Posterior vena cava (tissue), 2 donors: ENCODE results near the gene TP53INP2. TPM values are rescaled to one million over a fixed set of nuclear protein-coding genes. Genes with fewer than 3 reads are reported as not detected.
"Not testable (repeated sequence)": the region's sequence is repeated elsewhere in the genome, so short reads cannot be mapped to it uniquely, and the experiment has no call there.

Source experiments
- DNase-seq: peaks from one replicate; pipeline ENCODE4 v3.0.0-alpha.2; 2020; ENCODE audit warnings: low spot score
- intact Hi-C, 2 donors: fragments of 100-400 bp; cut with DNase I; formaldehyde crosslinking; loops; one replicate each; pipeline versions ENCODE4 v1.14.1 to v1.14.2; 2022 to 2023
- total RNA-seq, 2 donors: library from RNA; stranded (reverse); fragmentation: NEBNext Ultra II Directional; extraction: Animal tissue kit (Norgen Biotek cat#: 25700); gene quantifications; one replicate each; pipeline ENCODE4 v1.2.1, GENCODE V29; 2021
- donor health status: DM: yes; HTN: yes; CAD: no.
- donor health status: DM: yes; HTN: yes; CAD: no.

The TP53INP2 gene
- total RNA-seq, 2 donors from 2014 or later, result 34.0 to 44.7 TPM

DNA sequence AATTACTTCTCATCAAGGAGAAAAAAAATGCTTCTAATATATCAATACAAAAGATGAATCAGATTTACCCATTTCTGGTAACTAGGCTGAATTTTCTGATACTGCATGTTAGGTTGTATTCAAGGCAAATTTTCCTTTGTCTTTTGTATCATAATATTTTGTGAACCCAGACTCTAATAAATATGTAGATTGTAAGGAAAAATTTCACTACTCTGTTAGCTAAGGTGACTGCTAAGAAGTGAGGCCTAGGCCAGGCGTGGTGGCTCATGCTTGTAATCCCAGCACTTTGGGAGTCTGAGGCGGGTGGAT, 12.7 kb downstream of the TP53INP2 start:
- intact Hi-C loops, result no loop called here

DNA sequence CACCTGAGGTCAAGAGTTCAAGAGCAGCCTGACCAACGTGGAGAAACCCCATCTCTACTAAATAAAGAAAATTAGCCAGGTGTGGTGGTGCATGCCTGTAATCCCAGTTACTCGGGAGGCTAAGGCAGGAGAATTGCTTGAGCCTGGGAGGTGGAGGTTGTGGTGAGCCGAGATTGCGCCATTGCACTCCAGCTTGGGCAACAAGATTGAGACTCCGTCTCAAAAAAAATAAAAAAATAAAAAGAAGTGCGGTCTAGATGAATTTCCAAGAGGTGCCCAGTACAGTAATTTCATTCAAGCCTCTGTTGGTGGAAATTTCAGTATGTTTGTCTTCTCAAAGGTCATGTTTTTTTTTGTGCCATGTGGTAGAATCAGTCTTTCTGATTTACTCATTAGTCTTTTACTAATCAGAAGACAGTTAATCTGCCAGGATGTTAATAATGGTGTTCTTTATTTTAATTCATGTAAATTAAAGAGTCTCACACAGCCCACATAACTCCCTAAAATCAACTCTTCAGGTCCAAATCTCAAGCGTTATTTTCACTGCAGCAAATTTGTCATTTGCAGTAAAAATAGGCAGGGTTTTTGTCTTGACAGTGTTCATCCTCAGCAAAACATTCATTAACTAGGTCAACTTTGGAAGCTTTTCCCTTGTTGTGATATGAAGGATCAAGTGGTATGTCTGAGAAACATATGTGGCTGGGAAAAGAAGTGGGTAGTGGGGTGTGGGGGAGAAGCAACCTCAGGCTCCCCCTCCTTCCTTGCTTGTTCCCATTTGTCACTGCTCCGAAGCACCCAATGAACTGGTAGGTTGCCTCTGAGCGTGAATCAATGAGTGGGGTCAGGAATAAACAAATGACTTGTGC, 13.3 kb downstream of the TP53INP2 start:
- intact Hi-C loops, result no loop called here
- no peak for DNase-seq

More for the DNA sequence above, 12.7 kb downstream of the TP53INP2 start:
- no peak for DNase-seq

DNA sequence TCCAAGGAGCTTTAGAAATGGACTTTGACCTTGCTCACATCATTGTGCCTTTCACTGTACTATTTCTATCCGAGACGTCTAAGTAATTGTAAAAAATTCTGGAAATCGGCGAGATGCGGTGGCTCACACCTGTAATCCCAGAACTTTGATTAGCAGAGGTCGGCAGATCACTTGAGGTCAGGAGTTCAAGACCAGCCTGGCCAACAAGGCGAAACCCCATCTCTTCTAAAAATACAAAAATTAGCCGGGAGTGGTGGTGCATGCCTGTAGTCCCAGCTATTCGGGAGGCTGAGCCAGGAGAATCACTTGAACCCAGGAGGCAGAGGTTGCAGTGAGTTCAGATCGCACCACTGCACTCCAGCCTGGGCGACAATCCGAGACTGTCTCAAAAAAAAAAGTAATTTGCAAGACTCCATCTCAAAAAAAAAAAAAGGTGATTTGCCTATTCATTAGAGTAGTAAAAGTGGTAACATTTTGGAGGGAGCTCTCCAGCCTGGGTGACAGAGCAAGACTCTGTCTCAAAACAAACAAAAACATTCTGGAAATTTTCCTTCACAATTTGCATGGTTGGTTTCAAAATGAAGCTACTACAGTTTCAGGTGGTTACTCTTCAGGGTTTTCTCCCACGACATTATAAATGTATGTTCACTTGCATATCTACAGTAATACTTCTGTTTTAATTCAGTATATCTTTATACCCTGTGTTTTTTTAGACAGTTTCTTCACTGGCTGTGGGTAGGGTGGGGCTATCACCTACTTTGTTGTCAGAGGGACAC, 15.3 kb downstream of the TP53INP2 start:
- DNase-seq, intact Hi-C loops: not testable (repeated sequence)

DNA sequence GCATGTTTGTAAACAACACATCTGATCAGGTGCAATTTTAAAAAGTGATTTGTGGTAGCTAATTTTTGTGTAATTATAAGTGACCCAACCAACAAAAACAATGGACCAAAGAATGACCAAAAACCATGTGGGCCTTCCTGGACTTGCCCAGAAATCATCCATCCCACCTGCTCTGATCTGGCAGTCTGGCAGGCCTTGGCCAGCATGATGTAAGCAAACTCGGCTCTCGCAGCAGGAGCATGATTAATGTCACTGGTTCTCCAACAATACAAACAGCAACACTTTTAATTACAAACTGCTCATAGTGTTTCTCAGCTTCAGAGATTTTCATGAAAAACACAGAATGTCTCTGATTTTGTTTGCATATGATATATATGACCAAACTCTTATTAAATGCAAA, 16.1 kb downstream of the TP53INP2 start:
- DNase-seq, result no peak
- intact Hi-C loops, result no loop called here

DNA sequence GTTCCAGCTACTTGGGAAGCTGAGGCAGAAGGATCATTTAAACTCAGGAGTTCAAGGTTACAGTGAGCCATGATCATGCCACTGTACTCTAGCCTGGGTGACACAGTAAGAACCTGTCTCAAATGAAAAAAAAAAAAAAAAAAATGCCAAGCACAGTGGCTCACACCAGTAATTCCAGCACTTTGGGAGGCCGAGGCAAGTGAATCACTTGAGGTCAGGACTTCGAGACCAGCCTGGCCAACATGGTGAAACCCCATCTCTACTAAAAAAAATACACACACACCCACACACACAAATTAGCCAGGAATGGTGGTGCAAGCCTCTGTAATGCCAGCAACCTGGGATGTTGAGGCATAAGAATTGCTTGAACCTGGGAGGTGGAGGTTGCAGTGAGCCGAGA, 18.4 kb downstream of the TP53INP2 start:
- DNase-seq, intact Hi-C loops: not testable (repeated sequence)

DNA sequence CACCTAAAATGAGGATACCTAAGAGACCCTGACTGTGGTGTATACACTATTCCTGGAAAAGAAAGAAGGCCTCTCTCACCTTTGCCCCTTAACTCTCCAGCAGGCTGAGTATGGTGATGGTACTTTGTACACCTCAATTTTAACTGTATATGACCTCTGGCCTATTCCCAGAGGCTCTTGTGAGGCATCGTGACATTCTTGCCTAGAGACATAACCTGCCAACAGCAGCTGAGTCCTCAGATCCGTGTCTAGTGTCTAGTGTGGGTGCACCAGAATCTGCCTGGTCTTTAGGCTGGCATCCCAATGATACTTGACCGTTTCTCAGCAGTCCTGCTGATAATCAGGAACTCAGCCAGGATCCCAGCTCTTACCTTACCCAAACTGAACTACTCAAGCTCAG, 20.0 kb downstream of the TP53INP2 start:
- intact Hi-C loops, result no loop called here
- DNase-seq, result no peak

DNA sequence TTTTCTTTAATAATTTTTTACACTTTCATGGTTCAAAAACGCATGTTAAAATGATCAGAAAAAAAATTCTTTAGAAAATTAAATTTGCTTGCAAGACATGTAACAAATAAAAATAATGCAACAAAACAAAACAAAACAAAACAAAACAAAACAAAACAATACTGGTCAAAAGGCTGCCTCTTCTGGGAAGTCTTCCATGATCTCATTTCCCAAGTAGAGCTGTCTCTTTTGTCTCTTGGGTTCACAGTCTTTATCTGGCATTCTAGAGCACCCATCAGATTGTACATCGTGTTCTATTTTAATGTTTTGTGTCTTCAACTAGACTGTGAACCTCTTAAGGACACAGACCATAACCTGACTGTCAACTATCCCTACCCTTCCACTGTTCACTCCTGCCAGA, 25.3 kb downstream of the TP53INP2 start:
- intact Hi-C loops, result no loop called here

DNA sequence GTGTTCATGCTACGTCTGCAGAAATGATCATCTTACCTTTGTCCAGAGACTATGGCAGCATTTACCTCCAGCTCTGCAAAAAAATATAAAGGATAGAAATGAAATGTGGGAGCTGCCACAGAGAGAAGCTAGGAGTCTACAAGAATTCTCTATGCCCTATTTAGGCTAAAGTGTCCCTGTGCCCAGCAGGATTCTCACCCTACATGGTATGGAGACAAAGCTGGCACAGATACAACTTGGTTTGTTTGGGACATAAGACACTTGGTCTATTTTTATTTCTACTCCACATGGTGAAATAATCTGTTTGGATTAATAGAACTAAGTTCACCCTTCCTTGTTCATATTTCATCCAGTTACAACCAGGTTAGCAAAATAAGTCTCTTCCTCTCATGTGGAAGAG, 28.4 kb downstream of the TP53INP2 start:
- no peak for DNase-seq
- intact Hi-C loops, result no loop called here

More for the DNA sequence above, 25.3 kb downstream of the TP53INP2 start:
- DNase-seq, result no peak

DNA sequence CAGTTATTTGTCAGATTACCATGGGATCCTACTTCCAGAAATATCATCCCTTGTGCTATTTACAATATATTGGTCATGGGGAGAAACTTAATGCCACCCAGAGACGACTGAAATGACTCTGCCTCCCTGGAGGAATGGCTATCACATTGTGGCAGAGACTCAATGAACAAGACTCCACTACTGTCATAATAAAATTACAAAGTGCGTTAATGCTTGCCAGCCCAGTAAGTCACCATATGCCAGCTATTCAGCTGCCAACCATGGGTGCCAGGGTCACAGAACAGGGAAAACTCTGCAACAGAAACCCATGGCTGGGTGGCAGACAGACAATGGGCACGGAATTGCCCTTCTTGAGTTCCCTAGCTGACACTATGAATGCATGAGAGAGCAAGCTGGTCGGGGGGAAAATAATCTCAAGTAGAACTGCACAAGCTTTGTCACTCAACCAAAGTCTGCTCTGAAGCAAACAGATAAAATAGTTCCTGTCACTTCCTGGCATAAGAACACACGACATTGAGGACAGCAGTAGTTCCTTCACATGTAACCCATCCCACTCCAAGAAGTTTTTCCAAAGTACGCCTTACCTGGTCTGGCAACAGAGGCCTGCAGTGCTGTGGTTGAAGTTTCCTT, 32.1 kb downstream of the TP53INP2 start:
- intact Hi-C loops, result no loop called here
- DNase-seq, result no peak

DNA sequence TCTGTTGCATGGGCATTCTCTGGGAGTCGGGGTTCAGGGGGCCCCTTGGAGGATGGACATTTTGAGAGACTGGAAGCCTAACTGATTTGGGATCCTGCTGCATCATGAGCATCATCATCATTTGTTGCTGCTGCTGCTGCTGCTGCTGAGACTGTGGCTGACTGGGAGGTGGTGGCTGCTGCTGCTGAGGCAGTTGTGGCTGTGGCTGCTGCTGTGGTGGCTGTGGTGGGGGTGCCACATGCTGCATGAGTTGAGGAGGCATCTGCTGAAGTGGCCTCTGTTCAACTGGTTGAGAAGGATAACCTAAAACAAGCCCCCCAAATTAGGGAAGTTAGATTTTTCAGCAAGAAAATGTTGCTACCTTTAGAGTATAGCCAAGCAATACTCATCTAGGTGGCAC, 38.9 kb downstream of the TP53INP2 start:
- DNase-seq, result no peak
- intact Hi-C loops, result no loop called here

DNA sequence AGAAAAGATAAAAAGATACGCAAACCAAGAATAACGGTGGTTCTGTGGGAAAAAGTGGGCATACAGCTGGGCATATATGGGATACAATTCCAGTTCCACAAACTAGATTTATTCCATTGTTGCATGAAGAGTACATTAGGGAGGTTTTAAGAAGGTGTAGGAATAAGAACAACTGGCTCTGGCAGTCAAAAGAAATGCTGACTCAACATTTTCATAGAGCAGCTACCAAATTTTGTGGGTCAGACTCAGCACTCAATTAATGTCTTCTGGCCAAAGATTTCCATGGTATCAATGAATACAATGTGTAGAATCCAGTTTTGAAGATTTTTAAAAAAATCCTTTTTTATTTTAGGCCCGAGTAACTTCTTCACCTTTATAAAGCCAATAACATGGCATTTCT, 40.2 kb downstream of the TP53INP2 start:
- intact Hi-C loops, result no loop called here
- no peak for DNase-seq

DNA sequence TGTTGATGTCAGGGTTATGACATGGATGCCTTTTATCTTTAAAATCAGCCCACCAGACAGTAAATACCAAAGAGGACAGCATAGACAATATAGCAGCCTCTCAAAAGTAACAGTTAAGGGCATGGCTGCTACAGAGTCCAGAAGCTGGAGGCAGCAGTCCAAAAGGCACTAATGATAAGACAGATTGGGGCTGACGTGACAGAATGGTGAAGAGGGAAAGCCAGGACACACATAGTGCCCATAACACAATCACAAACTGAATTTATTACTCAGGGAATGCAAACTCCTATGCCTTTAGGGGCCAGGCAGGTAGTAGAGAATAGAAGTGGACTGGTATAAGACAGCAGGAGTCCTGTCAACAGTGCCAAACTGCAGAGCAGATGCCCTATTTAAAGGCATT, 40.7 kb downstream of the TP53INP2 start:
- intact Hi-C loops, result no loop called here

DNA sequence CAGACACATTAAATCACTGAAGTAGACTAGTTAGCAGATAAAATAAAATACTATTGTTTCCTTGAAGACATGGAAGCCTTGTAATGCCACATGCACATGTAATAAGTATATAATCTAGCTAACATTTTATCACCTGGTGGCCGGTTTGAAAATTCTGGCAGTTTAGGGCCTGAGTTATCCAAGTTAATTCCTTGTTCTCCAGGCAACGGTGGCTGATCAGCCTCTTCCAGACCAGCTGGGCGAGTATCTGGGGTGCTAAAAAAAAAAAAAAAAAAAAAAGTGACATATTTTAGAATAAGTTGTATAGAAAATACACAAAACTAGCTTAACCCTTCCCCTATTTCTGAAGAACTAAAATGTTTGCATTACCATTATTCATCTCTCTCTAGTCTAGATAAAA, 42.5 kb downstream of the TP53INP2 start:
- intact Hi-C loops, result no loop called here

More for the DNA sequence above, 40.7 kb downstream of the TP53INP2 start:
- no peak for DNase-seq

DNA sequence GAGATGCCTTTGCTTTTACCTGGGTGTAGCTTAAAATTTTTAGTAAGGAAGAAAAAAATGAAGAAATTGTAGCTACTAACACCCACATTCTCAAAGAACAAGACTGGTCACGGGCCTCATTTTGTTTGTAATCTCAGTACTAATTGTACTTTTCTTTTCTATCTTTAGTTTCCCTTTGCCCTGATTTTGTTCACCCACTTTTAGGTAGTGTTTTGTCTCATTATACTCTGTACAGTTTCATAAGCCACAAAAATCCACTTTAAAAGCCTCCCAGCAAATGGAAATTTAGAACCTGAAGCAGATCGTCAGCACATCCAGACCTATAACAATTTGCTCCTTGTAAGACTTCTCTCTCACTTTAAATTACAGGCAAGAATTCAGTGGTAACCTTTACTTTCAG, 43.3 kb downstream of the TP53INP2 start:
- no peak for DNase-seq
- intact Hi-C loops, result no loop called here

More for the DNA sequence above, 42.5 kb downstream of the TP53INP2 start:
- no peak for DNase-seq

DNA sequence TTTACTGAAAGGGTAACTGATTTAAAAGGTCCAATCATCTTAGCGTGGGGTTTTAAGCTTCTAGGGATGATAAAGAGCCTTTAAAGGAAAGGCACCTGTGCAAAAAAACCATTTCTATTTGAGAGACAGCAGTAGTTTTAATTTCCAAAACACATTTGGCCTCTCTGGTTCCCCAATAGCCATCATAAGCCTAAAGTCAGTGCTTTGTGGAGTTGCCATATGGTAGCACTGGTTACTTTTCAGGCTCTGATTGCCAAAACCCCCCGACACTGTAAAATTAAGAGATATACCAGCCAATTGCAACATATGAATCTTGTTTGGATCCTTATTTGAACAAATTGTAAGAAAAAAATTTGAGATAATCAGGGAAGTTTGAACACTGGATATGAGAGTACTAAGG, 44.6 kb downstream of the TP53INP2 start:
- intact Hi-C loops, result no loop called here
- no peak for DNase-seq

DNA sequence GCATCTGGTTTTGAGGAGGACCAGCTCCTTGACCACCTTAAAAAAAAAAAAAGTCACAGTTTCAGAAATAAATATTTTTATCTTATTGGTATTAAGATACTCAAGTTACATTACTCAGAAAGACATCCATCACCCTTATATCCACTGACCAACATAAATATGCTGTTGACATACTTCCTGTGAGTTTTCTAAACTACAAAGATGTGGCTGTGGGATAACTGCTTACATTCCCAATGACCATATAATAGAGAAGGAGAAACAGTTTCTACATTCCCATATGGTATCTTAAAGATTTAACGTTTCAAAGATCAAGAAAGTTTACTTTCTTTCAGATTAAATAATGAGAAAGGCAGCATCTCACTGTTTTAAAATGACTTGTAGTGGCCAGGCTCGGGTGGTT, 46.3 kb downstream of the TP53INP2 start:
- DNase-seq, result no peak
- intact Hi-C loops, result no loop called here

DNA sequence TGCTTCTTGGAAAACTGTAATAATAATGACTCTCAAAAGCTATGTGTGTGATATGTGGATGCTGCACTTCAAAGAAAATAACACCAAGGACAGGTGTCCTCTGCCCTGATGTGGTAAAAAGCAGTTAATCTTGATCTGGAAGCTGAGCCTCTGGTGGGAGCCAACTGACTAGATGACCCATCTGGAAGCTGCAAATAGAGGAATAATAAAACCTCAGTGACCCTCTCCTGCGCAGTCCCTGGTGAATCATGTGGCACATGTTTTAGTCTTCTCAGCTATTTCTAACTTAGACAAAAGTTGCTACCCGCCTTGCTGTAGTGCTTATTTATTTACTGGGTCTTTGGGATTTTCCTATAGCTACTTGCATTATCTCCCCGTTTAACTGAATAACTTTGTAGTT, 47.3 kb downstream of the TP53INP2 start:
- intact Hi-C loops, result no loop called here
- no peak for DNase-seq

DNA sequence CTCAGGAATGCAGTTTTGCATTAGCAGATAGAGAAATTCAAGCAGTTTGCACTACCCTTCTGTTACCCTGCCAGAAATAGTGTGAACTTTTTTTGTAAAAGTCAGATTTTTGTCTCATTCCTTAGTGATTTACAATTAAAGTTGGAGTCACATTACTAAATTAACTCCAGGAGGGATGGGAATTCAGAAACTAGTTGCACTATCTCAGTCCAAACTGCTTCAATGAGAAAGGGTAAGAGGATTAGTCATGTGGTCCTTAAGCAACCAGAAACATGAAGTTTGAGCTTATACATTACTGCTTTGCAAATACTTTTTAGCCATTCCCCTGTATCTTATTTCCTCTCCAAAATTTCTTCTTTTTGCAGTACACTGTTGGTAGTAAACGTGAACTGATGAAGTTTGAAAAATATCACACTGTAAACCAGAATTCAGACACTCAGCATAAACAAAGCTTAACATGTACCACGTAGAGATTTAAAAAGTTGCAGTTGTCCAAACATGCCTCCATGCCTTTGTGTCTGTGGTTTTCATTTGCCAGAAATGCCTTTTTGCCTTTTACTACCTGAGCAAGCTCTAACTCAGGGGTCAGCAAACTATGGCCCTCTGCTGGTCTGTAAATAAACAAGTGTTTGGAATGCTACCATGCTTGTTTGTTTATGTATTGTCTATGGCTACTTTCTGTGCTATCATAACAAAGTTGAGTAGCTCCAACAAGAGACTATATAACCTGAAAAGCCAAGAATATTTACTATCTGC, 49.7 kb downstream of the TP53INP2 start:
- intact Hi-C loops, result no loop called here
- no peak for DNase-seq

DNA sequence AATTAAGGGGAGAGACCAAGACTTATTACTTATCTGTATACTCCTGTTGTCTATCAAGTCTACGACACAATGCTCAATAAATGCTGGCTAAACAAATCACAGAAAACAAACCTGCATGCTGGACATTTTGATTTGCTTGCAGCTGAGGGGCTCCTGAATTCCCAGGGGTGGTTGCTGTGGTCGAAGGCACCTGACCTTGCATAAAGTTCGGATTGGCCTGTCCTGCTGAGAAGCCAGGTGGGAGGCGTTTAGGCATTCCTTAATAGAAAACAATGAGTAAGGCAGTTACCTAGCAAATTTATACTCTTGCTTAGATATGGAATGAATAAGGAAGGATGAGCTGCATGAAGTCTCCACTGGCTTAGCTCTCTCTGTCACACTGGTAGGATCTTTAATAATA, 50.5 kb downstream of the TP53INP2 start:
- no peak for DNase-seq
- intact Hi-C loops, result no loop called here

DNA sequence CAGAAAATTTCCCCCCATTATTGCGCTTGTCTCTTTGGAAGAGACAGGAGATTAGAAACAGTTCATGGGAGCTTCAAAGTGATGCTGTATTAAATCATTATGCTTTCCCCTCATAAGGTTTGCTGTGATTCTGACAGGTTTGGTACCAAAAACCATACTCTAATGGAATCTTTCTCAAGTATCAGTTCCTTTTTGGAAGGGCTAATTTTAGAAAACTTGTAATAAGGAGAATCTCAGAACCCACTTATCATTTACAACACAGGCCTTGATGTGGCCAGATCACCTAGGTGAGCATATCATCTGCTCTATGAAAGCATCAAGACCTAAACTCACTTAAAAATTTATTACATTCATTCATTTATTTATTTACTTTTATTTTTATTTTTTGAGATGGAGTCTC, 51.2 kb downstream of the TP53INP2 start:
- DNase-seq, result no peak
- intact Hi-C loops, result no loop called here
